Testis (tissue), 2 donors: Measurements from ENCODE around the gene CD300H.

Experiments used
- CTCF ChIP-seq, 3 experiments: fragments of 450-650 bp in 2 of 3; fragments of 200-600 bp in 1 of 3; sonication (generic) in 1 of 3; IDR thresholded peaks; one replicate each; pipeline ENCODE4 v1.5.1; 2016 to 2019; ENCODE audit warnings: antibody characterized with exemption in 3 of 3, mild to moderate bottlenecking in 2 of 3, moderate library complexity in 1 of 3
- POLR2A ChIP-seq: fragments of 450-650 bp; IDR thresholded peaks from one replicate; pipeline ENCODE4 v1.6.1; 2017; ENCODE audit warnings: antibody characterized with exemption, mild to moderate bottlenecking, moderate library complexity

GRCh38 chr17:74541176-74542111, 25.9 kb downstream of the CD300H start:
- TF ChIP-seq CTCF (IDR thresholded peaks at IDR 0.05) (no peak), POLR2A (no peak)
